GM12878 (cell line): ENCODE results near the gene TMEM131L. TPM values are rescaled to one million over a fixed set of nuclear protein-coding genes. Genes with fewer than 3 reads are reported as not detected.

Experiments used
- ATAC-seq: fragments of 200-7000 bp; cut with Tn5 transposase; 3 replicates; pipeline ENCODE4 v1.9.1; 2020; ENCODE audit warnings: mild to moderate bottlenecking, moderate library complexity
- BruUV-seq: library from RNA; stranded (reverse); fragments of 400-500 nt; replicated peaks from 2 replicates; lab custom pipeline; 2021; lab: Mats Ljungman, UMichigan
- CTCF ChIA-PET: fragments of 300-600 bp; sonication (Branson Sonifier 250); formaldehyde crosslinking; extraction: SDS; loops from one replicate; lab custom pipeline; 2021; ENCODE audit warnings: inconsistent platforms; lab: Yijun Ruan, JAX
- POLR2A ChIA-PET: fragments of 350-600 bp; formaldehyde crosslinking; extraction: SDS; loops from one replicate; lab custom pipeline; 2021; ENCODE audit warnings: inconsistent platforms; lab: Charles Lee
- RAD21 ChIA-PET: fragments of 300-600 bp; sonication (Branson Sonifier 250); formaldehyde crosslinking; loops from one replicate; lab custom pipeline; 2023; ENCODE audit warnings: antibody characterized with exemption; ENCODE audit not compliant: unreplicated experiment; lab: Charles Lee
- SMC1A ChIA-PET: fragments of 300-600 bp; sonication (Branson Sonifier 250); formaldehyde crosslinking; loops from one replicate; lab custom pipeline; 2023; ENCODE audit not compliant: unreplicated experiment, uncharacterized antibody; lab: Charles Lee
- DNase-seq: peaks from one replicate; pipeline ENCODE4 v3.0.0-alpha.2; 2011; ENCODE audit warnings: low read depth, low spot score
- FAIRE-seq: peaks from 3 replicates; lab custom pipeline; 2011; peaks lifted over from hg19 to GRCh38; lab: Jason Lieb, UNC
- H2AFZ ChIP-seq: 2 replicates; pipeline ENCODE4 v1.6.0; 2011; ENCODE audit warnings: low read depth, low read length, control low read depth; ENCODE audit not compliant: control insufficient read depth
- H3K27ac ChIP-seq: 2 replicates; pipeline ENCODE4 v1.5.1; 2011; ENCODE audit warnings: control low read depth; ENCODE audit not compliant: control insufficient read depth, insufficient read depth
- H3K27me3 ChIP-seq, 2 experiments: replicated peaks in 1 of 2; 2 replicates each; pipeline versions ENCODE4 v1.6.0 to v1.6.1; 2011; ENCODE audit warnings: low read length in 1 of 2; ENCODE audit not compliant: control insufficient read depth in 2 of 2, insufficient read depth in 2 of 2
- H3K36me3 ChIP-seq, 2 experiments: 2 replicates each; pipeline ENCODE4 v1.5.1; 2011; ENCODE audit warnings: low read length in 1 of 2; ENCODE audit not compliant: control insufficient read depth in 2 of 2, insufficient read depth in 2 of 2
- H3K4me1 ChIP-seq: 2 replicates; pipeline ENCODE4 v1.6.1; 2011; ENCODE audit warnings: mild to moderate bottlenecking, low read length, moderate library complexity, mixed read lengths; ENCODE audit not compliant: control insufficient read depth, insufficient read depth
- H3K4me2 ChIP-seq: 2 replicates; pipeline ENCODE4 v1.6.0; 2011; ENCODE audit warnings: control low read depth; ENCODE audit not compliant: control insufficient read depth, insufficient read depth
- H3K4me3 ChIP-seq: fragments of 200-600 bp; sonication (generic); 2 replicates; pipeline ENCODE4 v1.5.1; 2016
- H3K79me2 ChIP-seq: 2 replicates; pipeline ENCODE4 v1.6.0; 2011; ENCODE audit warnings: low read length; ENCODE audit not compliant: control insufficient read depth, insufficient read depth
- H3K9ac ChIP-seq: 2 replicates; pipeline ENCODE4 v1.8.0; 2011; ENCODE audit warnings: low read length, control low read depth, mixed read lengths; ENCODE audit not compliant: control insufficient read depth, insufficient read depth
- H3K9me3 ChIP-seq: replicated peaks from 3 replicates; pipeline ENCODE4 v1.5.1; 2011; ENCODE audit warnings: mild to moderate bottlenecking, low read length; ENCODE audit not compliant: control insufficient read depth, insufficient read depth
- H4K20me1 ChIP-seq: 2 replicates; pipeline ENCODE4 v1.6.0; 2011; ENCODE audit not compliant: control insufficient read depth, insufficient read depth
- ATF2 ChIP-seq: IDR thresholded peaks from 2 replicates; pipeline ENCODE4 v1.6.1; 2012; ENCODE audit warnings: low read length, inconsistent platforms
- CBX3 ChIP-seq: fragments of 200-600 bp; sonication (generic); IDR thresholded peaks from 2 replicates; pipeline ENCODE4 v1.6.1; 2016; ENCODE audit warnings: low read depth, borderline replicate concordance
- FOS ChIP-seq: IDR thresholded peaks from 3 replicates; pipeline ENCODE4 v1.6.1; 2011; ENCODE audit warnings: borderline replicate concordance; ENCODE audit not compliant: insufficient read length; ENCODE audit errors: extremely low read depth
- KLF5 ChIP-seq: fragments of 450-650 bp; IDR thresholded peaks from 2 replicates; pipeline ENCODE4 v1.6.1; 2014; ENCODE audit warnings: mild to moderate bottlenecking; ENCODE audit not compliant: partially characterized antibody
- NKRF ChIP-seq: fragments of 450-650 bp; conservative IDR thresholded peaks from 2 replicates; pipeline ENCODE4 v1.6.1; 2017; ENCODE audit warnings: mild to moderate bottlenecking, moderate library complexity
- NR2C1 ChIP-seq: fragments of 450-650 bp; IDR thresholded peaks from 2 replicates; pipeline ENCODE4 v1.6.1; 2017; ENCODE audit warnings: antibody characterized with exemption, mild to moderate bottlenecking, moderate library complexity
- POU2F2 ChIP-seq: IDR thresholded peaks from 3 replicates; pipeline ENCODE4 v1.6.1; 2011; ENCODE audit warnings: low read depth, mild to moderate bottlenecking, low read length, borderline replicate concordance
- WGBS: methylation state at CpG from one replicate; pipeline ENCODE4 v1.1.6; 2016; ENCODE audit warnings: low lambda C conversion rate; ENCODE audit not compliant: insufficient replicate concordance, insufficient coverage; ENCODE audit errors: missing lambda C conversion rate; 5-methylcytosine and 5-hydroxymethylcytosine counted together
- in situ Hi-C: fragments of 300-500 bp; cut with MboI; formaldehyde crosslinking; loops from 9 replicates; pipeline ENCODE4 v1.14.3; 2018; ENCODE audit warnings: mixed read lengths
- intact Hi-C: fragments of 100-400 bp; cut with micrococcal nuclease; formaldehyde crosslinking; loops from one replicate; pipeline ENCODE4 v1.14.2; 2022; ENCODE audit not compliant: unreplicated experiment
- polyA plus RNA-seq, 11 experiments: library from polyadenylated mRNA; depleted of rRNA in 4 of 11; unstranded in 6 of 11; stranded (reverse) in 5 of 11; fragments of >200 nt; fragmentation: Nextera tagmentation in 4 of 11; fragmentation: Illumina TruSeq in 1 of 11; extraction: Ambion mirVana in 4 of 11; extraction: Trizol in 1 of 11; gene quantifications; 1 replicate in 1 of 11; 2 replicates in 10 of 11; pipeline versions ENCODE4 v1.2.1 to v1.2.3, GENCODE V29; 2011 to 2016; ENCODE audit warnings: inconsistent platforms in 2 of 11, missing spikeins in 2 of 11, low read depth in 1 of 11
- total RNA-seq, 4 experiments: library from RNA; depleted of rRNA in 3 of 4; stranded (reverse); fragments of >200 nt in 3 of 4; fragmentation: Illumina TruSeq in 1 of 4; extraction: Trizol in 1 of 4; gene quantifications; 2 replicates each; pipeline versions ENCODE4 v1.2.1 to v1.2.3, GENCODE V29; 2013 to 2021

Gene TMEM131L
- total and polyA plus RNA-seq, 10 of the 15 experiments (the other 5 are each of a cell fraction or from before 2014, with no cell fraction given) = 8.5 to 101 (median 74.4) TPM

- ChIA-PET POLR2A (interaction anchor here (0.6 to 18.1 kb wide), 16 partner anchors 11 to 322 kb away, joined by 3 to 322 read pairs (median 6); partner anchors contain the start of gene TMEM131L), SMC1A (interaction anchor here (0.7 to 14.0 kb wide), 19 partner anchors 8 to 77 kb away, joined by 3 to 356 read pairs (median 6); partner anchors contain the start of gene TMEM131L), RAD21 (interaction anchor here (0.7 to 15.3 kb wide), 12 partner anchors 11 to 75 kb away, joined by 3 to 429 read pairs (median 6); partner anchors contain the start of gene TMEM131L), CTCF (interaction anchor here (0.6 to 2.6 kb wide), 12 partner anchors 8 to 155 kb away, joined by 3 to 15 read pairs (median 7); no protein-coding TSS in a partner anchor)
- H3K9me3 ChIP-seq = no peaks in the 10 kb centered on the region
- no peaks in the 10 kb centered on the region for H3K27me3 ChIP-seq
- peak overlapping the region; percentile 16 for H3K9ac ChIP-seq
- peaks cover 96% of the 10 kb centered on the region for H3K79me2 ChIP-seq
- H3K4me2 ChIP-seq = peak overlapping the region; percentile 98
- no TSS peak for BruUV-seq
- 84% methylated on average over 11 of the region's 11 CpGs for WGBS
- in situ Hi-C loops (no loop called here), intact Hi-C loops (no loop called here)
- ATAC-seq (no peak), DNase-seq (no peak), FAIRE-seq (no peak)
- no peak overlapping the region for H2AFZ ChIP-seq
- H3K4me1 ChIP-seq = peaks cover 54% of the 10 kb centered on the region
- H3K27ac ChIP-seq = peak overlapping the region; percentile 58
- no peaks in the 10 kb centered on the region; the same call in 1 of the 2 replicates for H4K20me1 ChIP-seq
- H3K36me3 ChIP-seq = peaks cover 7 to 22% of the 10 kb centered on the region in 2 experiments; a peak in 3 of 4 replicates
- peak overlapping the region; percentile 51 for H3K4me3 ChIP-seq
- TF ChIP-seq KLF5 (no peak), ATF2 (no peak), CBX3 (no peak), NR2C1 (no peak), POU2F2 (no peak), NKRF (no peak), FOS (no peak)
These were observed 32.8 kb downstream of the TMEM131L start for GRCh38 chr4:153499005-153499404.
